RWPE2 (cell line): ENCODE data around the gene EIF3A.

Source experiments
- ATAC-seq: fragments of 200-7000 bp; cut with Tn5 transposase; 3 replicates; pipeline ENCODE4 v1.9.1; 2021; ENCODE audit warnings: low read depth
- DNase-seq: peaks from one replicate; pipeline ENCODE4 v3.0.0-alpha.2; 2020; ENCODE audit warnings: low spot score
- H3K27ac ChIP-seq: fragments of 450-650 bp; 2 replicates; pipeline ENCODE4 v1.5.1; 2017; ENCODE audit warnings: mild to moderate bottlenecking; ENCODE audit not compliant: poor library complexity, severe bottlenecking
- H3K27me3 ChIP-seq: fragments of 250-450 bp; sonication (Bioruptor Pico); 2 replicates; pipeline ENCODE4 v1.5.1; 2021; ENCODE audit warnings: mild to moderate bottlenecking, moderate library complexity; ENCODE audit not compliant: insufficient read depth, poor library complexity, severe bottlenecking
- H3K36me3 ChIP-seq: fragments of 250-450 bp; sonication (Bioruptor Pico); 2 replicates; pipeline ENCODE4 v1.5.1; 2020; ENCODE audit warnings: low read depth, mild to moderate bottlenecking, moderate library complexity
- H3K4me1 ChIP-seq: fragments of 250-450 bp; sonication (Bioruptor Pico); 2 replicates; pipeline ENCODE4 v1.5.1; 2021; ENCODE audit warnings: mild to moderate bottlenecking, moderate library complexity; ENCODE audit not compliant: insufficient read depth, poor library complexity, severe bottlenecking
- H3K4me3 ChIP-seq: fragments of 250-450 bp; sonication (Bioruptor Pico); 2 replicates; pipeline ENCODE4 v1.5.1; 2021; ENCODE audit warnings: mild to moderate bottlenecking, moderate library complexity; ENCODE audit not compliant: severe bottlenecking
- H3K9me3 ChIP-seq: fragments of 250-450 bp; sonication (Bioruptor Pico); 2 replicates; pipeline ENCODE4 v1.5.1; 2021; ENCODE audit warnings: mild to moderate bottlenecking, moderate library complexity; ENCODE audit not compliant: severe bottlenecking
- TF ChIP-seq, protein P1 (sequence below): fragments of 450-650 bp; IDR thresholded peaks from one replicate; pipeline ENCODE4 v1.5.1; 2017; ENCODE audit warnings: mild to moderate bottlenecking, moderate library complexity; ENCODE audit not compliant: poor library complexity, severe bottlenecking

The EIF3A gene

DNA sequence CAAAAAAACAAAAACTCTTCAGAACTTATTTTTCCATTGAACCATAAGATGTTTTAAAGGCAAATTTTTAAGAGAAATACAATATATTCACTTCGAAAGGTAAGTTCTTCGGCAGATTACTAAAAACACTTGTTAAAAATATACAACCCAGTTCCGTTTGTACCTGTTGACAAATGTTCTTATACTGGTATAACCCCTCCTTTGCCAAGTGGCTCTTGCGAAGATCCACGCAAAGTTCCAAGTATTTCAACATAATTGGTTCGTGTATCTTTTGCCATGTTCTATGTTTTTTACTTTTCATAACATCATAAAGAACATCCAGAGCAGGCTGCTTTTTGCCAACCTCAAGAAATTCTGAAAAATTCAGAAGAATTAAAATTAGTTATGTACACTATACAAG is 7.0 kb downstream of the EIF3A start:
- ATAC-seq (no peak), DNase-seq (no peak)
- Histone ChIP-seq H3K36me3 (peaks cover 86% of the 10 kb centered on the region), H3K27ac (no peak overlapping the region), H3K9me3 (no peaks in the 10 kb centered on the region), H3K27me3 (no peaks in the 10 kb centered on the region), H3K4me3 (no peak overlapping the region), H3K4me1 (peaks cover 18% of the 10 kb centered on the region)
- TF ChIP-seq, protein P1, sequence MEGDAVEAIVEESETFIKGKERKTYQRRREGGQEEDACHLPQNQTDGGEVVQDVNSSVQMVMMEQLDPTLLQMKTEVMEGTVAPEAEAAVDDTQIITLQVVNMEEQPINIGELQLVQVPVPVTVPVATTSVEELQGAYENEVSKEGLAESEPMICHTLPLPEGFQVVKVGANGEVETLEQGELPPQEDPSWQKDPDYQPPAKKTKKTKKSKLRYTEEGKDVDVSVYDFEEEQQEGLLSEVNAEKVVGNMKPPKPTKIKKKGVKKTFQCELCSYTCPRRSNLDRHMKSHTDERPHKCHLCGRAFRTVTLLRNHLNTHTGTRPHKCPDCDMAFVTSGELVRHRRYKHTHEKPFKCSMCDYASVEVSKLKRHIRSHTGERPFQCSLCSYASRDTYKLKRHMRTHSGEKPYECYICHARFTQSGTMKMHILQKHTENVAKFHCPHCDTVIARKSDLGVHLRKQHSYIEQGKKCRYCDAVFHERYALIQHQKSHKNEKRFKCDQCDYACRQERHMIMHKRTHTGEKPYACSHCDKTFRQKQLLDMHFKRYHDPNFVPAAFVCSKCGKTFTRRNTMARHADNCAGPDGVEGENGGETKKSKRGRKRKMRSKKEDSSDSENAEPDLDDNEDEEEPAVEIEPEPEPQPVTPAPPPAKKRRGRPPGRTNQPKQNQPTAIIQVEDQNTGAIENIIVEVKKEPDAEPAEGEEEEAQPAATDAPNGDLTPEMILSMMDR = no peak

DNA sequence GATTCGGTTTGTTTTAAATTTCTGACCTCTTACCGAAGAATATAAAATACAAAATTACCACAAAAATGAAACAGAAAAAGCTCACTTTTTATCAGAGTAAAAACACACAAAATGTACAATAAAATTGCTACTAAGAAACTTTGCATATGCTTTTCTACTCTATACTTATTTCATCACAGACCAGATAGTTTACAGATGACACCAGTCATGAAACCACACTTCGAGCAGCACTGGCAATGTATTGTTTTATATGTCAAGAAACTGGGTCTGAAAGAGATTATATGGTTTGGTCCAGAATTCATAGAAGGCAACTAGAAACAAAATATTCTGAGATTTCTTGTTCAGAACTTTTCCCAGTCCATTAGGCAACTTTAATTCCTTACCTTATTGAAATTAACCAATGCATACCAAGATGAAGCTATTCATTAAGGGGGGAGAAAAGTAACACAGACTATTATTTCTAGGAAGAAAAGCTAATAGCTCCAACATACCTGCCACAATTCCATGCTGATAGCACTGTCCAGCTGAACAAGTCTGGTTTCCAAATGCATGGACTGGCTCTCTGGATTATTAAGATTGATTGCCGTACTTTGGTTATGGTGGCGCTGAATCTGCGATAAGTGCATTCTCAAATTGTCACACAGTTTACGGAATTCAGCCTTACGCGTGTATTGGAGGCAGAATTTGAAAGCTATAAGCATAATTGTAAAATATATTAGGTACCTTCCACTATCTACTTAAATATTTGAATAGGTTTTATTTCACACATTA is 10.0 kb downstream of the EIF3A start:
- H3K27ac ChIP-seq = no peak overlapping the region
- H3K36me3 ChIP-seq = peaks cover 94% of the 10 kb centered on the region
- no peak overlapping the region for H3K4me3 ChIP-seq
- DNase-seq (no peak), ATAC-seq (no peak)
- no peaks in the 10 kb centered on the region for H3K9me3 ChIP-seq
- no peaks in the 10 kb centered on the region for H3K4me1 ChIP-seq
- H3K27me3 ChIP-seq = no peaks in the 10 kb centered on the region
- TF ChIP-seq, protein P1 = no peak

DNA sequence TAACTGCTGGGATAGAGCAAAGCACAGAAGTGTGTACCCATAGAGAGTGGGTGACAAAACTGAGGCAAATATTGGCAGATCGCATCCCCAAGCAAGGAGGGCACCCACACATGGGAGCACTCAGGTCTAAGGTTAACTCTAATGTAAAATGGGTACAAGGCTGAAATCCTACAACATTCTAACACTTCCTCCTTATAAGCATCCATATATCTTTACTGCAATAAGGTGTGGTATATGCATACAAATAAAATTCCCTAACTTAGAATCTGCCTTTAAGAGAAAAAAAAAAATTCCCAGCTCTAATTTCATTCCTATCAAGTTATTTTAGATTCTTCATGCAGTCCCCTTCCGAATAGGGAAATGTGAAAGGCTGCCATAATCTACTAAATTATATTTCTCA is 18.7 kb downstream of the EIF3A start:
- H3K9me3 ChIP-seq = no peaks in the 10 kb centered on the region
- H3K4me3 ChIP-seq = no peak overlapping the region
- TF ChIP-seq, protein P1 = no peak
- no peaks in the 10 kb centered on the region for H3K4me1 ChIP-seq
- H3K27me3 ChIP-seq = no peaks in the 10 kb centered on the region
- no peak overlapping the region for H3K27ac ChIP-seq
- peaks cover 99% of the 10 kb centered on the region for H3K36me3 ChIP-seq
- DNase-seq (no peak), ATAC-seq (no peak)

DNA sequence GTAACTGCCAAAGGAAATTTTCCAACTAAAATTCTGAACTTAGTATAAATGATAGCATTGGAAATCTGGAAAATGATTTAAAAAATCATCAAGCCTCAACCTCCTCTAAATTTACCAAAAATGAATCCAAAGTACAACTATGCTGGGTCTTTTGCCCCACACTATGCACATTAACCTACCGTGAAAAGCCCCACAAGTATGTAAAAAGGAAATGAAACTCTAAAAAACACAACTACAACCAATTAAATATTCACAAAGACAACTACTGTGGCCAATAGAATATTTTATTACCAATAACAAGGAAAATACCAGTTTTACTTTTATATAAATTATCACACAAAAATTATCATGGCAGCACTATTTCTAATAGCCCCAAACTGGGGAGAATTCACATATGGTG is 19.3 kb downstream of the EIF3A start:
- Histone ChIP-seq H3K36me3 (peaks cover 99% of the 10 kb centered on the region), H3K27me3 (no peaks in the 10 kb centered on the region), H3K4me1 (no peaks in the 10 kb centered on the region), H3K4me3 (no peak overlapping the region), H3K27ac (no peak overlapping the region), H3K9me3 (no peaks in the 10 kb centered on the region)
- TF ChIP-seq, protein P1 = no peak
- DNase-seq = no peak
- no peak for ATAC-seq

DNA sequence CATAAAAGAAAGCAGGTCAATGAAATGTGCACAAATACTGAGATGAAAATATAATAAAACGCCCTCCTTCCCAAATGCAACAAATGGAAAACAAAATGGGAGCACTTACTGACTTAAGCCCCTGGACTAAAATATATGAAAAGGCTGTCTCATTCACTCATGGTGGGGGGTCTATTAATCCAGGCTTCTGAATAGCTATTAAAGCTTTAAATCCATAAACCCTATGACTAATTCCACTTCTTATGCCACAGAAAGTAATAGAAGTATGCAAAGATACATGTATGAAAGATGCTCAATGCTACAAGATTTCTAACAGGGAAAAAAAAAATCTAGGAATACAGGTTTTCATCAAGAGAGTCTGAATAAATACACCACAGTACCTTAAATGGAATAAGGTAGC is 20.5 kb downstream of the EIF3A start:
- Histone ChIP-seq H3K36me3 (peaks cover 99% of the 10 kb centered on the region), H3K4me3 (no peak overlapping the region), H3K9me3 (no peaks in the 10 kb centered on the region), H3K4me1 (no peaks in the 10 kb centered on the region), H3K27ac (no peak overlapping the region), H3K27me3 (no peaks in the 10 kb centered on the region)
- DNase-seq (no peak), ATAC-seq (no peak)
- TF ChIP-seq, protein P1 = no peak
